Dedifferentiated amniotic fluid mesenchymal stem cell (primary cell): ENCODE results near the gene FAF1.

ENCODE experiments used
- DNase-seq: peaks from one replicate; pipeline ENCODE4 v3.0.0-alpha.2; 2016; ENCODE audit errors: extremely low spot score

Gene FAF1

GRCh38 chr1:50978144-50978851 lies 18.2 kb upstream of the FAF1 start:
- peak; percentile 56 for DNase-seq

- DNase-seq: peak; percentile 16
These were observed 17.6 kb upstream of the FAF1 start for GRCh38 chr1:50977575-50978143.

GRCh38 chr1:50976890-50977574 lies 17.0 kb upstream of the FAF1 start:
- DNase-seq: peak; percentile 47

GRCh38 chr1:50976111-50976889 lies 16.2 kb upstream of the FAF1 start:
- peak; percentile 14 for DNase-seq

GRCh38 chr1:50975436-50975835 lies 15.4 kb upstream of the FAF1 start:
- DNase-seq: peak; percentile 14

GRCh38 chr1:50974618-50974935 lies 14.5 kb upstream of the FAF1 start:
- peak; percentile 13 for DNase-seq

DNA sequence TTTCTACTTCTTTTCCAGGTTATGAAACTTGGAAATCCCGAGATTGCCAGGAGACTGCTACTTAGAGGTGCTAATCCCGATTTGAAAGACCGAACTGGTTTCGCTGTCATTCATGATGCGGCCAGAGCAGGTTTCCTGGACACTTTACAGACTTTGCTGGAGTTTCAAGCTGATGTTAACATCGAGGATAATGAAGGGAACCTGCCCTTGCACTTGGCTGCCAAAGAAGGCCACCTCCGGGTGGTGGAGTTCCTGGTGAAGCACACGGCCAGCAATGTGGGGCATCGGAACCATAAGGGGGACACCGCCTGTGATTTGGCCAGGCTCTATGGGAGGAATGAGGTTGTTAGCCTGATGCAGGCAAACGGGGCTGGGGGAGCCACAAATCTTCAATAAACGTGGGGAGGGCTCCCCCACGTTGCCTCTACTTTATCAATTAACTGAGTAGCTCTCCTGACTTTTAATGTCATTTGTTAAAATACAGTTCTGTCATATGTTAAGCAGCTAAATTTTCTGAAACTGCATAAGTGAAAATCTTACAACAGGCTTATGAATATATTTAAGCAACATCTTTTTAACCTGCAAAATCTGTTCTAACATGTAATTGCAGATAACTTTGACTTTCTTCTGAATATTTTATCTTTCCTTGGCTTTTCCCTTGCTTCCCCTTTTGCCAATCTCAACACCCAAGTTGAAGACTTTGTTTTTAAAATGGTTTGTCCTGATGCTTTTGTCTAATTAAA lies 14.0 kb upstream of the FAF1 start:
- DNase-seq: peak; percentile 14

DNA sequence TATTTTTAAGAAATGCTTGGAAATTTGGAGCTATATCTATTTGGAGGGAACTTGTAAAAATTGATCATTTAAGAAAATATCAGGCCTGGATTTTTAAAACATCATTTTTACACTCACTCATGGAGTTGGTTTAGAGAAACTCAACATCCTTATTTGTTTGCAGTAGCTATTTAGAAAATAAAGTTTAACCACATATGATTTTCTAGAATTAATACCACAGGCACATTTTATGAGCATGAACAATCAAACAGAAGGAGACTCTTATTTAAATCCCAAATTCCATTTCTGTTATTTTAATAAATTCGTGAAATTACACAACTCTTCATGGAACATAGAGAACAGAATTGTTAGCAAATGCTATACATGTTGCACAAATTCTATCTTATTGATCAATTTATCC lies 13.2 kb upstream of the FAF1 start:
- peak; percentile 9 for DNase-seq

GRCh38 chr1:50972766-50973165 lies 12.7 kb upstream of the FAF1 start:
- DNase-seq: peak; percentile 9

GRCh38 chr1:50971748-50972305 lies 11.8 kb upstream of the FAF1 start:
- DNase-seq: peak; percentile 12

DNA sequence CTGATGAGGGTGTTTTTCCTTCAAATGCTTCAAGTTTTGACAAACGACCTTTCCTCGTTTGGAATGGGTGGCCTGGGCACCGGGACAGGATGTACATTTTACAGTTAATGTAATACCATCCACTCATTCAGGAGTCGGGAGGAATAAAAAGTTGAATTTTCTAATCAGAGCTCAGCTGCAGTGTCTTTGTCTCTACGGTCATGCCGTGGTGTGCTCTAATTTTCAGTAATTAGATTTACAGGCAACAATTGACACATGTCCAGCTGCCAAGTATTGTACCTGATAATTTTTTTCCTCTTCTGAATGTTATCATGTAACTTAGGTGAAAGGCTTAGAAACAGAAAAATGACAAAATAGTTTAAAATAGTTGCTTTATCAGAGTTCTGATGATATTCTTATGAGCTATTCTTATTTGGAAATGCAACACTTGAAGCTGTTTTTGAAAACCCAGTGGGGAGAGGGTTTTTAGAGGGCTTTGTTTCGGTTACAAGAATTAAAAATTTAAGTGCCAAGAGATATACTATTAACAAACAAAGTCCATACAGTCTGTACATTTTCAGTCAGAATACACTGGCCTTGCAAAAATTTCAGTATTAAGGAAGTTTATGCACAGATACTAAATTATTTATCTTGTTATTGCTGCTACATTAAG lies 11.0 kb upstream of the FAF1 start:
- peak; percentile 15 for DNase-seq

- peak; percentile 16 for DNase-seq
These were observed 10.4 kb upstream of the FAF1 start for GRCh38 chr1:50970509-50970887.

DNA sequence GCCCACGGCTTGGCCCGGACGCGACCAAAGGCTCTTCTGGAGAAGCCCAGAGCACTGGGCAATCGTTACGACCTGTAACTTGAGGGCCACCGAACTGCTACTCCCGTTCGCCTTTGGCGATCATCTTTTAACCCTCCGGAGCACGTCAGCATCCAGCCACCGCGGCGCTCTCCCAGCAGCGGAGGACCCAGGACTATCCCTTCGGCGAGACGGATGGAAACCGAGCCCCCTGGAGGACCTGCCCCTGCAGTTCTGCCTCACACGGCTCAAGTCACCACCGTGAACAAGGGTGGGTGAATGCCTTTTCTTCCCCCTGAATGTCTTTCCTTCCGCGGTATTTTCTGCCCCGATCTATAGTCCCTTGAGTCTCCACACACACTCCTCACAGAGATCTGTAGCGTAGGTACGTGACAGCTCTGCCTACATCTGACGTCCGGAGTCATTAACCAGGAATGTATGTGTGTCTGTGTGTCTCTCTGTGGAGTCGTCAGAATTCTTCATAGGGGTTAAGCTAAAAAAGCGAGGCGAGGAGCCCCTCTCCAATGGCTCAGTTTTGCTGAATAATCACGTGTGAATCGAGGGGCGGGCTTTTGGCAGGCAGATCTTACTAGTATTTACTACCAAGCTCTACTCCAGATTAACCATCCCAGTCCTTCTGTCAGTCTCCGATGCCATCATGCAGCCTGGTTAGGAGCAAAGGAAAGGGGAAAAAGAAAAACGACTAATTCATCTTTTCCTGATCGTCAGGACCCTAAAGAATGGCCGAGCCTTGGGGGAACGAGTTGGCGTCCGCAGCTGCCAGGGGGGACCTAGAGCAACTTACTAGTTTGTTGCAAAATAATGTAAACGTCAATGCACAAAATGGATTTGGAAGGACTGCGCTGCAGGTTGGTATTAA lies 9.8 kb upstream of the FAF1 start, which contains the start of gene CDKN2C:
Gene CDKN2C (plus strand): TSS at position 635 of the 898 bp plus-strand sequence. CDS start 124 bp downstream, at position 759.
- peak; percentile 84 for DNase-seq

DNA sequence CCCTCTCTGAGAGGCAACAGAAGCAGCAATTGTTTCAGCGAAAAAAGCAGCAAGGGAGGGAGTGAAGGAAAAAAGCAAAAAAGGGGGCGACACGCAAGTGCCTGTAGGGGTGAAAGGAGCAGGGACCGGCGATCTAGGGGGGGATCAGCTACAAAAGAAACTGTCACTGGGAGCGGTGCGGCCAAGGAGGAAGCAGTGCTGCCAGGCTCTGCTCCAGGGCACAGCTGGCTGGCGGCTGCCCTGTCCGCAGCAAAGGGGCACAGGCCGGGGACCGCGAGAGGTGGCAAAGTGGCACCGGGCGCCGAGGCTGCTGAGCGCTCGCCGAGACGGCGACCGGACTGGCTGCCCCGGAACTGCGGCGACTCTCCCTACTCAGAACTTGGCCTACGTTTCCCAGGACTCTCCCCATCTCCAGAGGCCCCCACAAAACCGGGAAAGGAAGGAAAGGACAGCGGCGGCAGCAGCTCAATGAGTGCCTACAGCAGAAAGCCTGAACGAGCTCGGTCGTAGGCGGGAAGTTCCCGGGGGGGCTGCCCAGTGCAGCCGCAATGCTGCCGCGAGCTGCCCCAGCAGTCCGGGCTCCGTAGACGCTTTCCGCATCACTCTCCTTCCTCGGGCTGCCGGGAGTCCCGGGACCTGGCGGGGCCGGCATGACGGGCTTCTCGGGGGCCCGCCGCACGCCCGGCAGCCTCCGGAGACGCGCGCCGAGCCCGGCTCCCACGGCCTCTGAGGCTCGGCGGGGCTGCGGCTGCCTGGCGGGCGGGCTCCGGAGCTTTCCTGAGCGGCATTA lies 8.9 kb upstream of the FAF1 start:
- DNase-seq: peak; percentile 31

- peak; percentile 89 for DNase-seq
These were observed 8.2 kb upstream of the FAF1 start for GRCh38 chr1:50968158-50968820.

DNA sequence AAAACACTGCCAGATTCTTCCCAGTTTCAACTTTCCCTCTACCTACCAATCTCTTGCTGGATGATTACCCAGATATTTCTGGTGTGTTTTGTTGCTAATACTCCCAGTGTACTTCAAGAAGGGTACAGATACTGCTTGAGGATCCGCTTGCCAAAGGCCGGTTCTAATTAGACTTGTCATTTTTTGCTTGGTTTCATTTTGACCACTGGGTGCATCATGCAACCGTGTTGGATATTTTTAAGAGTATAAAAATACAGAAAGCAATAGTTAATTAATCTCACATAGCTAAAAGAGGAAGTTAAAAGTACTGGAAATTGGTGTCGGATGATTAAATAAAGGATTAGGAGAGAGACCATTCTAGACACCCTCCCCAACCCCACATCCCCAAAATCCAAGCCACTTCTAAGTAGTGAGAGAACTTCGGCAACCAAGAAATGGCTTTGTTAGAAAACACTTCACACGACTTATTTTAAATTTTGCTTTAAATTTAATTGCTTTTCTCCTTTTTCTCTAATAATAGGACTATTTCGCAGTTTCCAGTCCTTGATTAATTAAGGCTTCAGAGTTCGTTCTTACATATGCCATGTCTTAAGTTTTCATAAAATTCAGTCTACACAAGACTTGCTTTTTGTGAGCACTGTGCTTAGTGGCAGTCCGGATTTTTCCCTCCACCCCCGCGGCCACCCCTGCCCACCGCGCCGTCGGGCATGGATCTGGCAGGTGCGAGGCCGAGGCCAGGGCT lies 7.5 kb upstream of the FAF1 start:
- DNase-seq: peak; percentile 40

DNA sequence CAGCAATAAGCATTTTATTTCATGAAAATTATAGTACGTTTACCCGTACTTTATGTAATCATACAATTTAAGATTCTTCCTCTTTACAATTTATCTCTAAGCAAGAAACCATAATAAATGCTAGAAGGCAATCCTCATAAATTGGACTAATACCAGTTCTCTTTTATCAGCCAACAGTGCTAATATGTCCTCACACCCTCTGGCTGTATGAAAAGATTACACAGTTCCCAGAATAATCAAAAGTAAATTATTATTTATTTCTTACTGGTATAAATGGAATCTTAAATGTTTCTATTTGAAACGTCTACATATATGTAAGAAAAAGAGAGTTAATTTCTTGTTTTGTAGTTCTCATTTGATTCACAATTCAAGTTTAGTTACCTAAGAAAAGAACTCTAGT lies 6.9 kb upstream of the FAF1 start:
- no peak for DNase-seq

GRCh38 chr1:50964863-50965262 lies 4.8 kb upstream of the FAF1 start:
- DNase-seq: no peak
